GM12873 (cell line): ENCODE results near the gene OGFOD1.

Experiments
- CTCF ChIP-seq: IDR thresholded peaks from 2 replicates; pipeline ENCODE4 v1.5.1; 2012; ENCODE audit warnings: low read depth, mild to moderate bottlenecking, moderate library complexity, low read length, control low read depth; ENCODE audit not compliant: insufficient read depth; ENCODE audit errors: missing control alignments

The OGFOD1 gene

GRCh38 chr16:56470666-56471065 is 19.3 kb downstream of the OGFOD1 start:
- no peak for TF ChIP-seq CTCF

GRCh38 chr16:56475201-56475600 is 23.8 kb downstream of the OGFOD1 start:
- TF ChIP-seq CTCF: no peak

- no peak for TF ChIP-seq CTCF
Observed at GRCh38 chr16:56477096-56477878, 25.9 kb downstream of the OGFOD1 start.

GRCh38 chr16:56478281-56479049 is 27.1 kb downstream of the OGFOD1 start:
- no peak for TF ChIP-seq CTCF

GRCh38 chr16:56479469-56479868 is 28.1 kb downstream of the OGFOD1 start:
- no peak for TF ChIP-seq CTCF

- no peak for TF ChIP-seq CTCF
Observed at GRCh38 chr16:56480776-56481467, 29.6 kb downstream of the OGFOD1 start.
